ENCODE measurements around the gene CRYBB2. TPM values are rescaled to one million over a fixed set of nuclear protein-coding genes. Genes with fewer than 3 reads are reported as not detected.

The CRYBB2 gene
- total RNA-seq, result not detected in 2 replicates

DNA sequence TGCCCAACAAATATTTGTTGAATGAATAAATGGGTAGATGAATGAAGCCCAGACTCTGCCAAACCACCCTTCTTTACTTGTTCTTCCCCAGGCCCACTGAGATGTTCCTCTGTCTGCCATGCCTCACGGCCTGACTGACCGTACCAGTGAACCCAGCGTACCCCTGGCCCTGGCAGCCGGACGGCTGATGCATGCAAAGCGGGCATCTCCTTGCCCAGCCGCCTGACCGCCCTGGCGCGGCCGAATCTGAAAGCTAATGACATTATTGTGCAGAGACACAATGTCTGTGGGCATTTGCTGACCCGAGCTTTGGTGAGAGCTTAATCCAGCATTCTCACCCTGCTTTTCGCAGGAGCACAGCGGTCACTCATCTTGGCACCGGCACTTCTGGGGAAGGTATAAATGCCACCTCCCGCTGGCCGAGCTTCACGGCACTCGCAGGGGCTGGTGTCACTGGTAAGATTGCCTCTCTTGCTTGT is at the start of gene CRYBB2:
Gene CRYBB2, plus strand, starts transcription at position 429 of the 479 bp plus-strand sequence. CDS start 1,791 bp downstream, outside the sequence.
- Mint-ChIP-seq H3K36me3 (ENCODE audit: low read depth) (no peaks in the 10 kb centered on the region), H3K4me1 (no peaks in the 10 kb centered on the region), H3K9me3 (no peaks in the 10 kb centered on the region), H3K27ac (no peak within 1 kb of the TSS), H3K4me3 (no peak within 1 kb of the TSS), H3K27me3 (peaks cover 13% of the 10 kb centered on the region)
- CTCF ChIA-PET, result no interaction called here
- POLR2A ChIA-PET, result no interaction called here
- DNase-seq, result no peak
- intact Hi-C loops (cut with micrococcal nuclease), result no loop called here
- TF ChIP-seq CTCF (IDR thresholded peaks at IDR 0.05), result no peak
- no peak for ATAC-seq (ENCODE audit: low read depth)

DNA sequence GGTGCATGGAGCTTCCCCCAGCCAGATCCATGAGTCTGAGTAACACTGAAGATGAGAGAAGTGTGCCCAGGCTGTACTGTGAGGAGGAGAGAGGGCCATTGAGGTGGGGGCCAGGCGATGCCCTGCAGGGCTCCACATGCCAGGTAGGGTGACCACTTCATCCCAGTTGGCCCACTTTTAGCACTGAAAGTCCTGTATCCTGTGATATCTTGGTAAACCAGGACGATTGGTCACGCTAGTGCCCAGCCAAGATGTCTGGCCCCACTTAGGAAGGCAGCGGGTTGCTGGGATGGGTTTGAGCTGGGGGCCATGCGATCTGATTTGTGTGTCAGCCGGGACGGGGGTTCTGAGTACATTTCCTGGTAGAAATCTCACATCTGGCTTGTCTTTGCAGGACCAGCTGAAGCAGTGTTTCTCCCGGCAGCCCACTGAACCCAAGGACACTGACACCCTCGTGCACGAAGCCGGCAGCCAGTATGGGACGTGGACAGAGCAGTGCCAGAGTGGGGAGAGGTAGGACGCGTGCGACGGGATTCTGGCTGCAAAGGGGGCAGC is 48.9 kb upstream of the CRYBB2 start:
- ChIA-PET CTCF (no interaction called here), POLR2A (no interaction called here)
- intact Hi-C loops (cut with micrococcal nuclease), result no loop called here
- no peak overlapping the region for H3K4me3 Mint-ChIP-seq
- no peak for ATAC-seq (ENCODE audit: low read depth)
- H3K4me1 Mint-ChIP-seq, result no peaks in the 10 kb centered on the region
- H3K36me3 Mint-ChIP-seq (ENCODE audit: low read depth), result no peaks in the 10 kb centered on the region
- H3K27ac Mint-ChIP-seq, result no peak overlapping the region
- DNase-seq, result no peak
- no peak for TF ChIP-seq CTCF (IDR thresholded peaks at IDR 0.05)
- H3K27me3 Mint-ChIP-seq, result peaks cover 5% of the 10 kb centered on the region
- no peaks in the 10 kb centered on the region for H3K9me3 Mint-ChIP-seq

- TF ChIP-seq CTCF (IDR thresholded peaks at IDR 0.05), result no peak
- H3K36me3 Mint-ChIP-seq (ENCODE audit: low read depth), result no peaks in the 10 kb centered on the region
- H3K27me3 Mint-ChIP-seq, result peaks cover 4% of the 10 kb centered on the region
- no peaks in the 10 kb centered on the region for H3K9me3 Mint-ChIP-seq
- DNase-seq, result no peak
- intact Hi-C loops (cut with micrococcal nuclease), result no loop called here
- POLR2A ChIA-PET, result no interaction called here
- ATAC-seq (ENCODE audit: low read depth), result no peak
- H3K4me1 Mint-ChIP-seq, result no peaks in the 10 kb centered on the region
- no peak overlapping the region for H3K27ac Mint-ChIP-seq
- H3K4me3 Mint-ChIP-seq, result no peak overlapping the region
- CTCF ChIA-PET, result no interaction called here
These were observed 47.3 kb upstream of the CRYBB2 start for GRCh38 chr22:25172153-25172552.

DNA sequence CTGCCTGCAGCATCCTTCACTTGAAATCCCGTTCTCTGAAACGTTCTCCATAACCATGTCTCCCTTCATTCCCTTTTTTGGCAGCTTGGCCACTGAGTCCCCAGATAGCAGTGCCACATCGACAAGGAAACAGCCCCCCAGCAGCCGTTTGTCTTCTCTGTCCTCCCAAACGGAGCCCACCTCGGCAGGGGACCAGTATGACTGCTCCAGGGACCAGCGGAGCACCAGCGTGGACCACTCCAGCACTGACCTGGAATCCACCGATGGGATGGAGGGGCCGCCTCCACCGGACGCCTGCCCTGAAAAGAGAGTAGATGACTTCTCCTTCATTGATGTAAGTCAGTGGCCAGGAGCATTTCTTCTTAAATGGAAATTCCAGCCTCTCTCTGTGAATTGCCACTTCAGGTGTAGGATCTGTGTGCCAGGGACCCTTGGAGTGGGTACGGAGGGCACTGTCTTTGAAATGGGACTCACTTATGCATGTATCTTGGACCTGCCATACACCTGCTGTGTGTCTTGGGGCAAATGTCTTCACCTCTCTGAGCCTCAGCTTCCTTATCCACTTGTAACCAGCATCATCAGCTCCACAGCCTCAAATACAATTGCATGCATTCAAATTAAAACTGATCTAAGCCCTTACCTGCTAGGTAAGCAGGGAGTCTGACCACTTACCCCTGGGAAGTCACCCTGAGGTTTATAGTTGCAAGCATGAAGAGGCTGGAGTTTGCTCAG is 45.1 kb upstream of the CRYBB2 start:
- Mint-ChIP-seq H3K36me3 (ENCODE audit: low read depth) (no peaks in the 10 kb centered on the region), H3K4me3 (no peak overlapping the region), H3K27ac (no peak overlapping the region), H3K4me1 (no peaks in the 10 kb centered on the region), H3K9me3 (no peaks in the 10 kb centered on the region), H3K27me3 (peaks cover 6% of the 10 kb centered on the region)
- ATAC-seq (ENCODE audit: low read depth) (no peak), DNase-seq (no peak)
- intact Hi-C loops (cut with micrococcal nuclease), result no loop called here
- ChIA-PET POLR2A (no interaction called here), CTCF (no interaction called here)
- TF ChIP-seq CTCF (IDR thresholded peaks at IDR 0.05), result no peak

DNA sequence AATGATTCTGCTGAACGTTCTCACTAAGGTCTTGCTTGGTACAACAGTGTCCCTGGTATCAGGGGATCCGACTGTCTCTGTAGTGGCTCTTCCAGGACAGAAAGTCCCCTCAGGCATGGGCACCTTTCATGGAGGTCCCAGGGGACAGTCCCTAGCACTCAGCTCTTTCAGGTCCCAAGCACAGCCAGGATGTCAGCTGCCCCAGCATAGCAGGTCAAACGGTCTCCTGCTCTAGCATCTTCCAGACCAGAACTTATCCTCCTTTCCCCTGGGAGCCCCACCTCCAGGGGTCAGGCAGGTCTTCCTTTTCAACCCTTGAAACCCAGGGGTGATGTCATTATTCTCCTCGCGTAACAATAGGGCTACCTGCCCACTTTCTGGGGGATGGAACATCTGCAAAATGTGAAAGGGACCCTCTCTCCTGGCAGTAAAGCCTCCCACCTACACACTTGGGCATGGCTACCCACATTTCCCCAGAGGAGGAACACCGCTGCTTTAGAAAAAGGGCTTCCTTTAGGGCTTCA is 44.5 kb upstream of the CRYBB2 start:
- Mint-ChIP-seq H3K27ac (no peak overlapping the region), H3K4me1 (no peaks in the 10 kb centered on the region), H3K9me3 (peaks cover 4% of the 10 kb centered on the region), H3K36me3 (ENCODE audit: low read depth) (no peaks in the 10 kb centered on the region), H3K4me3 (no peak overlapping the region), H3K27me3 (peaks cover 6% of the 10 kb centered on the region)
- ChIA-PET POLR2A (no interaction called here), CTCF (no interaction called here)
- ATAC-seq (ENCODE audit: low read depth) (no peak), DNase-seq (no peak)
- intact Hi-C loops (cut with micrococcal nuclease), result no loop called here
- TF ChIP-seq CTCF (IDR thresholded peaks at IDR 0.05), result no peak

Measured in activated B cell treated with CpG ODN at 0.5 μM for 24 hours (primary cell).